Ishikawa (cell line): ENCODE data around the gene MT1B.

ENCODE experiments used
- CEBPB ChIP-seq: IDR thresholded peaks from 2 replicates; pipeline ENCODE4 v1.6.1; 2012
- CREB1 ChIP-seq: IDR thresholded peaks from 2 replicates; pipeline ENCODE4 v1.6.1; 2012; ENCODE audit warnings: low read depth
- EGR1 ChIP-seq: IDR thresholded peaks from 2 replicates; pipeline ENCODE4 v1.6.1; 2012
- EP300 ChIP-seq: IDR thresholded peaks from 2 replicates; pipeline ENCODE4 v1.6.1; 2012; ENCODE audit warnings: borderline replicate concordance
- FOXM1 ChIP-seq: IDR thresholded peaks from 2 replicates; pipeline ENCODE4 v1.6.1; 2012; ENCODE audit warnings: low read depth, borderline replicate concordance
- NFIC ChIP-seq: IDR thresholded peaks from 2 replicates; pipeline ENCODE4 v1.6.1; 2012
- RAD21 ChIP-seq: IDR thresholded peaks from 2 replicates; pipeline ENCODE4 v1.6.1; 2012; ENCODE audit warnings: low read depth
- REST ChIP-seq: IDR thresholded peaks from 2 replicates; pipeline ENCODE4 v1.6.1; 2012; ENCODE audit warnings: low read depth, mild to moderate bottlenecking
- TAF1 ChIP-seq: IDR thresholded peaks from 2 replicates; pipeline ENCODE4 v1.6.1; 2012; ENCODE audit warnings: low read depth, mild to moderate bottlenecking
- TCF12 ChIP-seq: IDR thresholded peaks from 2 replicates; pipeline ENCODE4 v1.6.1; 2012; ENCODE audit warnings: low read depth
- TEAD4 ChIP-seq: IDR thresholded peaks from 2 replicates; pipeline ENCODE4 v1.6.1; 2012
- YY1 ChIP-seq: IDR thresholded peaks from 2 replicates; pipeline ENCODE4 v1.6.1; 2012; ENCODE audit warnings: low read depth
- ZBTB7A ChIP-seq: IDR thresholded peaks from 2 replicates; pipeline ENCODE4 v1.6.1; 2012; ENCODE audit warnings: low read depth
- TF ChIP-seq, protein P1 (sequence below): IDR thresholded peaks from 2 replicates; pipeline ENCODE4 v1.6.1; 2012
- TF ChIP-seq, protein P2 (sequence below): IDR thresholded peaks from 2 replicates; pipeline ENCODE4 v1.6.1; 2012

The MT1B gene

GRCh38 chr16:56614549-56614991 lies 37.1 kb upstream of the MT1B start:
- 0 out of 2 replicates have a peak, but pooled peaks have one; percentile 38 for TF ChIP-seq TEAD4
- no peak for TF ChIP-seq YY1
- TF ChIP-seq EP300 = peak; percentile 43; the same call in 1 of the 2 replicates
- no peak for TF ChIP-seq TAF1

DNA sequence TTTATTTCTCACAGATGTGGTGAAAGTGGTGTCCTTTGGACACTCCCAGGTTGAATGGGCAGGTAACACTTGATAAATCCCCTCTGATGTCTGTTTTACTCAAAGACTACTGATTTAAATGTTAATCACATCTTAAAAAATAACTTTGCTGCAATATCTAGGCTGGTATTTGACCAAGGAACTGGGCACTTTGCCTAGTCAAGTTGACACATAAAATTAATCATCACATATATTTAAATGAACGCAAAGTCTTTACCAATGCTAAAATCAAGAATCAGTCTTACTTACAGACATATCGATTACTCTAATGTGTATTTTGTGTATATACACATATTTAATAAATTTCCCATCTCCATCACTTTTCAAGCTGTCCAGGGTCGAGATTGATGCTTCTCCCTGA lies 36.3 kb upstream of the MT1B start:
- TF ChIP-seq FOXM1 (no peak), YY1 (no peak), REST (no peak), TEAD4 (no peak), CREB1 (no peak), TAF1 (no peak), TCF12 (no peak), ZBTB7A (no peak), EP300 (no peak)
- TF ChIP-seq, protein P1, sequence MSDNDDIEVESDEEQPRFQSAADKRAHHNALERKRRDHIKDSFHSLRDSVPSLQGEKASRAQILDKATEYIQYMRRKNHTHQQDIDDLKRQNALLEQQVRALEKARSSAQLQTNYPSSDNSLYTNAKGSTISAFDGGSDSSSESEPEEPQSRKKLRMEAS = no peak
- TF ChIP-seq, protein P2, sequence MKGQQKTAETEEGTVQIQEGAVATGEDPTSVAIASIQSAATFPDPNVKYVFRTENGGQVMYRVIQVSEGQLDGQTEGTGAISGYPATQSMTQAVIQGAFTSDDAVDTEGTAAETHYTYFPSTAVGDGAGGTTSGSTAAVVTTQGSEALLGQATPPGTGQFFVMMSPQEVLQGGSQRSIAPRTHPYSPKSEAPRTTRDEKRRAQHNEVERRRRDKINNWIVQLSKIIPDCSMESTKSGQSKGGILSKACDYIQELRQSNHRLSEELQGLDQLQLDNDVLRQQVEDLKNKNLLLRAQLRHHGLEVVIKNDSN = no peak

- no peak for TF ChIP-seq TEAD4
- TF ChIP-seq EP300 = no peak
Observed at GRCh38 chr16:56616608-56617211, 35.0 kb upstream of the MT1B start.

DNA sequence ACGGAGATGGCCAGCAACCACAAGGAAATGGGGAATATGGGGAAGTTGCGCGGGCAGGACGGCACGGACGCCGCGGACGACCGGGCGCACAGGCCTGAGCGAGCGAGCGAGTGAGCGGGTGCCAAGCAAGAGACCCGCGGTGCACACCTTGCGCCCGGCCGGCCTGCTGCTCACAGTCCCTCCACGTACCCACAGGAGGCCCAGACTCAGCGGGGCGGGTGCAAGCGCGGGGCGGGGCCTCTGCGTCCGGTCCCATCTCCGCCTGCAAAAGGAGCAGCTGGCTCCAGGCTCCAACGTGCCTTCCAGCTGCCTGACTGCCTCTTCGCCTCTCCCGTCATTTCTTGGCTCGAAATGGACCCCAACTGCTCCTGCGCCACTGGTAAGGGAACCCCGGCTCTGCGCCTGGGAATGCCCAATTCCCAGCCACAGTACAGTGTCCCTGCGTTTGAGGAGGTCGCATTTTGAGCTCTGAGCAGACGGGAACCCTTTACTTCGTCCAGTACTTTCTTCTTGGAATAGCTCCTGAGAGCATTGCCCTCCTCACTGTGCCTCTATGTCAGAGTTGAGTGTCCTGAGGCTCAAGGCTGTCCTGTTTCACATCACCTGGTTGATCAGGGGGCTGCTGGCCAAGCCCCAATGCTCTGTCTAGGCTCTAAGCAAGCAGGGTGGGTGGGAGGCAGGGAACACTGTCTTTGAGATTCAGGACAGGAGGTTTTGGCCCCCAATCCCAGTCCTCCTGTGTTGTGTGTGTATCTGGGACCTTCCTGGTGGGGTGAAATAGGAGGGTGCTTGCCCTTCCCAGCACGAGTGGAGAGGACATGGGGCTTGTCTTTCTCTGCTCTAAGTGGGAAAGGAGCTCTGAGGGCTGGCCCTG lies 34.2 kb upstream of the MT1B start:
- TF ChIP-seq, protein P1 = no peak
- TF ChIP-seq FOXM1 (no peak), EGR1 (no peak), TEAD4 (no peak), YY1 (no peak), ZBTB7A (no peak), TCF12 (no peak), EP300 (no peak), CEBPB (no peak), RAD21 (no peak), CREB1 (no peak), REST (no peak), NFIC (no peak), TAF1 (no peak)
- TF ChIP-seq, protein P2 = no peak

DNA sequence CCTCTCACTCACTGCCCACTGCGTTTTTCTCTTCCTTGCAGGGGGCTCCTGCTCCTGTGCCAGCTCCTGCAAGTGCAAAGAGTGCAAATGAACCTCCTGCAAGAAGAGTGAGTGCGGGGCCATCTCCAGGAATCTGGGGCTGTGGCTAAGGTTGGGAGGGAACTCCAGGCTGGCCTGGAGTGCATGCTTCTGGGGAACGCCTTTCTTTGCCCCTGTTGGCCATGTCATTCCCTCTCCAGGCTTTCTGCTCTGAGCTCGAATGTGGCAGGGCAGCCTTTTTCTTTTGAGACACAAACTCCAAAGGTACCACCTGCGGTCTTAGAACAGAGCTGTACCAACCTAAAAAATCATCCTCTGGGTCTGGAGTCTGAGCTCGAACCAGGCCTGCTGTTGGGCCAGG lies 33.5 kb upstream of the MT1B start:
- no peak for TF ChIP-seq YY1
- TF ChIP-seq RAD21 = no peak
- TF ChIP-seq ZBTB7A = no peak
- TF ChIP-seq, protein P1 = no peak
- no peak for TF ChIP-seq FOXM1

DNA sequence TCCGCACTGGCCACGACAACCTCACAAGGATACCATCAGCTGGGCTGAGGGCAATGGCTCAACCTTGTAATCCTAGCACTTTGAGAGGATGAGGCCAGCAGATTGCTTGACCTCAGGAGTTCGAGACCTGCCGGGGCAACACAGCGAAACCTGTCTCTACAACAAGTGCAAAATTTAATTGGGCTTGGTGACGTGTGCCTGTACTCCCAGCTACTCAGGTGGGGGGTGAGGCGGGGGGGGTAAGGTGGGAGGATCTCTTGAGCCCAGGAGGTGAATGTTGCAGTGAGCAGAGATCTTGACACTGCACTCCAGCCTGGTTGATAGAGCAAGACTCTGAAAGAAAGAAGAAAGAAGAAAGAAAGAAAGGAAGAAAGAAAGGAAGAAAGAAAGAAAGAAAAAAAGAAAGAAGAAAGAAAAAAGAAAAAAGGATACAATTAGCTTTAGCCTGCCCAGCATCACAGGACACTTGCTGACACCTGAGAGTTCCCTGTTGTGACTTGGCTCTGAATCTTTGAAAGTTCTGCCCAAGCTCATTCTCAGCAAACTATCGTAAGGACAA lies 31.3 kb upstream of the MT1B start:
- no peak for TF ChIP-seq TAF1
